GM12875 (cell line): ENCODE results near the gene ERO1B.

Source experiments
- H3K4me3 ChIP-seq: one replicate; pipeline ENCODE4 v1.5.1; 2011; ENCODE audit warnings: low read depth, low read length, control low read depth
- TF ChIP-seq, protein P1 (sequence below): IDR thresholded peaks from 2 replicates; pipeline ENCODE4 v1.5.1; 2011; ENCODE audit warnings: low read depth, mild to moderate bottlenecking, control low read depth, inconsistent platforms, low read length, moderate library complexity, borderline replicate concordance; ENCODE audit not compliant: insufficient read depth

Gene ERO1B

DNA sequence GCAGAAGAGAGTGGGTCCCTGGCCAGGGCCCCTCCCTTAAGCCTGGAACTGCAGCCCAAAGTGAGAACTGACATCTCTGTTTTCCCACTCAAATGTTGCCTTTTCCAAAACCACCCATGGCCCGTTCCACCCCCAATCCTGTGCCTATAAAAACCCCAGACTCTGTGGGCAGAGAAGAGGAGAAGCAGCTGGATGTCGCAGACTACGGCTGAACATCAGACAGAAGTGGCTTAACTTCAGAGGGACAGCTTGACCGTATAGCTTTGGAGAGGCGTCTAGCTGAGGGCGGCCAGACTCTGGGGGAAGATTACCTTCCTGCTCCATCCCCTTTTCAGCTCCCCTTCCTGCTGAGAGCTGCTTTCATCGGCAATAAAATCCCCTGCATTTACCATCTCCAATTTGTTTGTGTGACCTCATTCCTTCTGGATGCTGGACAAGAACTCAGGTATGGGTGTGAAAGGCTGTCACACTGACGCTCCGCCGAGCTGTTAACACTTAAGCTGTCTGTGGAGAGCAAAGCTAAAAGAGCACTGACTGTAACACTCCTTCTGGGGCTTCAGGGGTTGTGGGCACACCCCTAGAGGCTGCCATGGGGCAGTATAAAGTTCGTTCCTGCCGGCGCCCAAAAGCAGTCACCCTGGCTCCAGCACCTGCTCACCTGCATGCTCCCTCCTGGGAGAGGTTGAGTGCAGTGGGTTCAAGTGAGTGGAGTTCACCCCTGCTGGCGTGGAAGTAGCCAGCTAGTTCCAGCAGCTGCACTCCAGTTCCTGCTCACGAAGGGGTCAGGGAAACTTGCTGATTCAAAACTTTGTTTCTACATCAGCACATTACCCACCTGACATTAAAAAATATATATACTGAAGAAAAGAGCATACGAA, 19.6 kb upstream of the ERO1B start:
- no peak overlapping the region for H3K4me3 ChIP-seq
- TF ChIP-seq, protein P1, sequence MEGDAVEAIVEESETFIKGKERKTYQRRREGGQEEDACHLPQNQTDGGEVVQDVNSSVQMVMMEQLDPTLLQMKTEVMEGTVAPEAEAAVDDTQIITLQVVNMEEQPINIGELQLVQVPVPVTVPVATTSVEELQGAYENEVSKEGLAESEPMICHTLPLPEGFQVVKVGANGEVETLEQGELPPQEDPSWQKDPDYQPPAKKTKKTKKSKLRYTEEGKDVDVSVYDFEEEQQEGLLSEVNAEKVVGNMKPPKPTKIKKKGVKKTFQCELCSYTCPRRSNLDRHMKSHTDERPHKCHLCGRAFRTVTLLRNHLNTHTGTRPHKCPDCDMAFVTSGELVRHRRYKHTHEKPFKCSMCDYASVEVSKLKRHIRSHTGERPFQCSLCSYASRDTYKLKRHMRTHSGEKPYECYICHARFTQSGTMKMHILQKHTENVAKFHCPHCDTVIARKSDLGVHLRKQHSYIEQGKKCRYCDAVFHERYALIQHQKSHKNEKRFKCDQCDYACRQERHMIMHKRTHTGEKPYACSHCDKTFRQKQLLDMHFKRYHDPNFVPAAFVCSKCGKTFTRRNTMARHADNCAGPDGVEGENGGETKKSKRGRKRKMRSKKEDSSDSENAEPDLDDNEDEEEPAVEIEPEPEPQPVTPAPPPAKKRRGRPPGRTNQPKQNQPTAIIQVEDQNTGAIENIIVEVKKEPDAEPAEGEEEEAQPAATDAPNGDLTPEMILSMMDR = no peak

DNA sequence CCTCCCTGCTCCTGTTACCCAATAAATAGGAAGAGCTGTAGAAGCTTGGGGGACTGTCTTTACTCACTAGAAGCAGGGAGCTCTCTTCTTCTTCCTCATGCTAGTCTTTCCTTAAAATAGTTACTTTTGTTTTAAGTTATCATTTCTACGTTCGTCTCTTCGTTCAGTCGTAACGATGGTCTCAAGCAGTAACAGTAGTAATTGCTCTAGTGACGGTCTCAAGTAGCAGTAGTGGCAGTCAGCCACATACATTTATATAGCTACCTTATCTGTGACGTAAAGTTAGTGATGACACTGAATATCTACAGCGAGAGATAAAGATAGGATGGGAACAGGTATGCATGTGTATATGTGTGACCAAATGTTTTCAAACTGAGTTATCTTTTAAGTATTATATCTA, 15.4 kb upstream of the ERO1B start:
- TF ChIP-seq, protein P1 = no peak
- H3K4me3 ChIP-seq = no peak overlapping the region

GRCh38 chr1:236292425-236292824, 10.7 kb upstream of the ERO1B start:
- TF ChIP-seq, protein P1 = no peak
- no peak overlapping the region for H3K4me3 ChIP-seq

DNA sequence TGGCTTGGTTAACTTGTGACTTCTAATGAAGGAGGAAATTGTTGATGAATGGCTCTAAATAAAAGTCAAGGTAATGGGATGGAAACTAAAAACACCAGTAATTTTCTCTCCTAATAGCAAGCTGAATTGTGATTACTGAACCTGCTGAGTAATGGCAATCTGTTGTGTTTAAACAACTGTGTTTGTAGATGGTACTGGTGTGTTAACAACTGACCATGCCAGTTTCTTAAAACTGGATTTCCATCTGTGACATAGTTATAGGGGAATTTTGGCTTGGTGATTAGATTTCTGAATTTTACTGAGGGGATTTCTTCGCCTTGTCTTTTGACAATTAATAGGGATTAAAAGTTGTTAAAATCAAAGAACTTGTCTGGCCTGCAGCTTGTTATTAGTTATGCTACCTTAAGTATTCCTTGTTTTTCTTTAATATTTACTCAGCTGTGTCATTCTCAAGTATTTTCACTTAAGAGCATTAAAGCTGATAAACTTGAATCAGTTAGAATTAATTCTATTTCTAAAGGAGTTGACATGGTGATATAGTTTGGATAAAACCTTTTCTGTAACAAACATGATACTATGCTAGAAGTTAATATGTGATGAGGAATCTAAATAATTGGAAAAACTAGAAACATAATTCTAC, 7.9 kb upstream of the ERO1B start:
- H3K4me3 ChIP-seq = no peak overlapping the region
- TF ChIP-seq, protein P1 = no peak

- TF ChIP-seq, protein P1 = no peak
- H3K4me3 ChIP-seq = no peak overlapping the region
Measured at GRCh38 chr1:236288620-236288976, 6.8 kb upstream of the ERO1B start.

- no peak overlapping the region for H3K4me3 ChIP-seq
Measured at GRCh38 chr1:236287757-236288619, 6.2 kb upstream of the ERO1B start.

More at GRCh38 chr1:236287757-236288619, 6.2 kb upstream of the ERO1B start:
- TF ChIP-seq, protein P1 = no peak
